ENCODE results near the gene KIF19.
A peak's percentile ranks its signal among the peaks of the same experiment; 100 is the strongest.

The KIF19 gene

GRCh38 chr17:74380959-74381808 lies 55.2 kb downstream of the KIF19 start:
- ChIA-PET POLR2A (ENCODE audit: low non-redundant PET) (no interaction called here), CTCF (interaction anchor here (1.1 to 4.8 kb wide), 7 partner anchors 12 to 222 kb away, joined by 3 to 56 read pairs (median 7); no protein-coding TSS in a partner anchor)
- no peak for TF ChIP-seq CTCF (conservative IDR thresholded peaks at IDR 0.05; ENCODE audit: low read depth)
- DNase-seq (ENCODE audit: low spot score): no peak
- H3K27ac ChIP-seq: peak overlapping the region; percentile 89

- CTCF ChIA-PET: no interaction called here
- no peak overlapping the region for H3K27ac ChIP-seq
- POLR2A ChIA-PET (ENCODE audit: low non-redundant PET): no interaction called here
- DNase-seq (ENCODE audit: low spot score): no peak
- TF ChIP-seq CTCF (conservative IDR thresholded peaks at IDR 0.05; ENCODE audit: low read depth): no peak
Observed at GRCh38 chr17:74383141-74383540, 57.1 kb downstream of the KIF19 start.

GRCh38 chr17:74385201-74385600 lies 59.2 kb downstream of the KIF19 start:
- DNase-seq (ENCODE audit: low spot score): no peak
- no peak for TF ChIP-seq CTCF (conservative IDR thresholded peaks at IDR 0.05; ENCODE audit: low read depth)
- ChIA-PET POLR2A (ENCODE audit: low non-redundant PET) (no interaction called here), CTCF (interaction anchor here (1.0 kb wide), 1 partner anchor 72 kb away, joined by 3 read pairs; no protein-coding TSS in a partner anchor)
- no peak overlapping the region for H3K27ac ChIP-seq

GRCh38 chr17:74386386-74386785 lies 60.4 kb downstream of the KIF19 start:
- ChIA-PET POLR2A (ENCODE audit: low non-redundant PET) (interaction anchor here (0.7 kb wide), 1 partner anchor 44 kb away, joined by 3 read pairs; no protein-coding TSS in a partner anchor), CTCF (no interaction called here)
- TF ChIP-seq CTCF (conservative IDR thresholded peaks at IDR 0.05; ENCODE audit: low read depth): no peak
- no peak for DNase-seq (ENCODE audit: low spot score)
- no peak overlapping the region for H3K27ac ChIP-seq

GRCh38 chr17:74387365-74388218 lies 61.6 kb downstream of the KIF19 start:
- CTCF ChIA-PET: no interaction called here
- no peak for TF ChIP-seq CTCF (conservative IDR thresholded peaks at IDR 0.05; ENCODE audit: low read depth)
- no peak overlapping the region for H3K27ac ChIP-seq
- no peak for DNase-seq (ENCODE audit: low spot score)
- POLR2A ChIA-PET (ENCODE audit: low non-redundant PET): no interaction called here

- DNase-seq (ENCODE audit: low spot score): no peak
- no peak overlapping the region for H3K27ac ChIP-seq
- POLR2A ChIA-PET (ENCODE audit: low non-redundant PET): no interaction called here
- CTCF ChIA-PET: interaction anchor here (0.6 to 0.7 kb wide), 2 partner anchors 10 to 230 kb away, joined by 3 to 4 read pairs; no protein-coding TSS in a partner anchor
- no peak for TF ChIP-seq CTCF (conservative IDR thresholded peaks at IDR 0.05; ENCODE audit: low read depth)
Observed at GRCh38 chr17:74389084-74389753, 63.2 kb downstream of the KIF19 start.
